Fibroblast of lung (primary cell): ENCODE results near the gene ZEB2.

ENCODE experiments used
- EZH2 ChIP-seq: IDR thresholded peaks from 2 replicates; pipeline ENCODE4 v1.5.1; 2012; ENCODE audit warnings: low read length, control low read depth, mild to moderate bottlenecking; ENCODE audit errors: missing control alignments
- TF ChIP-seq, protein P1 (sequence below), 2 donors: IDR thresholded peaks in 1 of 2; conservative IDR thresholded peaks in 1 of 2; 1 replicate in 1 of 2; 2 replicates in 1 of 2; pipeline ENCODE4 v1.5.1; 2011 to 2012; ENCODE audit warnings: low read length in 2 of 2, control low read depth in 1 of 2, inconsistent platforms in 1 of 2, low read depth in 1 of 2, mild to moderate bottlenecking in 1 of 2

DNA sequence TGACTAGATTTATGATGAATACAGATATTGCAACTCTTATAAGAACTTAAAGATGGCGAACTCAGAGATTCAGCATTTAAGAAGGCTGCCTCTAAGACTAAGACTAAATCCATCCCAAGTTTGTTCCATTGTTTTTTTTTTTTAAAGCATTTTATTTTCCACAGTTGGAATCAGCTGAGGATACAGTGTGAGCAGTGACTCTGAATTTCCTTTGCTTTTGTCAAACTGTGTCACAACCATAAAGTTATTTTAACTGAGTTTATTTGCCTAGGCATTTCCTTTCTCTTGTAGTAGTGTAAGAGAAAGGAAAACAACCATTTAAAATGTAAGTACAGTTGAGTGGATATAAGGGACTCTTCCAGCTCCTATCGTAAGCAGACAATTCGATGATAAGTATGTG is 63.9 kb downstream of the ZEB2 start:
- TF ChIP-seq, protein P1, sequence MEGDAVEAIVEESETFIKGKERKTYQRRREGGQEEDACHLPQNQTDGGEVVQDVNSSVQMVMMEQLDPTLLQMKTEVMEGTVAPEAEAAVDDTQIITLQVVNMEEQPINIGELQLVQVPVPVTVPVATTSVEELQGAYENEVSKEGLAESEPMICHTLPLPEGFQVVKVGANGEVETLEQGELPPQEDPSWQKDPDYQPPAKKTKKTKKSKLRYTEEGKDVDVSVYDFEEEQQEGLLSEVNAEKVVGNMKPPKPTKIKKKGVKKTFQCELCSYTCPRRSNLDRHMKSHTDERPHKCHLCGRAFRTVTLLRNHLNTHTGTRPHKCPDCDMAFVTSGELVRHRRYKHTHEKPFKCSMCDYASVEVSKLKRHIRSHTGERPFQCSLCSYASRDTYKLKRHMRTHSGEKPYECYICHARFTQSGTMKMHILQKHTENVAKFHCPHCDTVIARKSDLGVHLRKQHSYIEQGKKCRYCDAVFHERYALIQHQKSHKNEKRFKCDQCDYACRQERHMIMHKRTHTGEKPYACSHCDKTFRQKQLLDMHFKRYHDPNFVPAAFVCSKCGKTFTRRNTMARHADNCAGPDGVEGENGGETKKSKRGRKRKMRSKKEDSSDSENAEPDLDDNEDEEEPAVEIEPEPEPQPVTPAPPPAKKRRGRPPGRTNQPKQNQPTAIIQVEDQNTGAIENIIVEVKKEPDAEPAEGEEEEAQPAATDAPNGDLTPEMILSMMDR (conservative IDR thresholded peaks at IDR 0.05 in 1 of 2, IDR thresholded peaks at IDR 0.05 in 1 of 2; ENCODE audit: low read depth in 1 of 2, low read length in 2 of 2), result no peak
- no peak for TF ChIP-seq EZH2
